SHP77 treated with DMSO at 0.1 percent for 48 hours (cell line): Measurements from ENCODE around the gene MAPT.
"Not testable (repeated sequence)": the region's sequence is repeated elsewhere in the genome, so short reads cannot be mapped to it uniquely, and the experiment has no call there.

ENCODE experiments used
- DNase-seq: peaks from one replicate; lab custom pipeline; 2025; lab: John Stamatoyannopoulos, UW

The MAPT gene

DNA sequence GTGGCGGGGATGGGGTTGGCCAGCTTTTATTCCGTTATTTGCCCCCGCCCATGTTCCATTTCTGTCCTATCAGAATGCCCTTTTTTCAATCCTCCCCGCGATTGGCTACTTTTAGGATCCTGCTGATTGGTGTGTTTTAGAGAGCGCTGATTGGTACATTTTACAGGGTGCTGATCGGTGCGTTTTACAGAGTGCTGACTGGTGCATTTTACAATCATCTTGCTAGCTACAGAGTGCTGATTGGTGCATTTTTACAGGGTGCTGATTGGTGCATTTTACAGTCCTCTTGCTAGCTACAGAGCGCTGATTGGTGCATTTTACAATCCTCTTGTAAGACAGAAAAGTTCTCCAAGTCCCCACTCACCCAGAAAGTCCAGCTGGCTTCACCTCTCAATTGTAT is 32.2 kb upstream of the MAPT start:
- not testable (repeated sequence) for DNase-seq

DNA sequence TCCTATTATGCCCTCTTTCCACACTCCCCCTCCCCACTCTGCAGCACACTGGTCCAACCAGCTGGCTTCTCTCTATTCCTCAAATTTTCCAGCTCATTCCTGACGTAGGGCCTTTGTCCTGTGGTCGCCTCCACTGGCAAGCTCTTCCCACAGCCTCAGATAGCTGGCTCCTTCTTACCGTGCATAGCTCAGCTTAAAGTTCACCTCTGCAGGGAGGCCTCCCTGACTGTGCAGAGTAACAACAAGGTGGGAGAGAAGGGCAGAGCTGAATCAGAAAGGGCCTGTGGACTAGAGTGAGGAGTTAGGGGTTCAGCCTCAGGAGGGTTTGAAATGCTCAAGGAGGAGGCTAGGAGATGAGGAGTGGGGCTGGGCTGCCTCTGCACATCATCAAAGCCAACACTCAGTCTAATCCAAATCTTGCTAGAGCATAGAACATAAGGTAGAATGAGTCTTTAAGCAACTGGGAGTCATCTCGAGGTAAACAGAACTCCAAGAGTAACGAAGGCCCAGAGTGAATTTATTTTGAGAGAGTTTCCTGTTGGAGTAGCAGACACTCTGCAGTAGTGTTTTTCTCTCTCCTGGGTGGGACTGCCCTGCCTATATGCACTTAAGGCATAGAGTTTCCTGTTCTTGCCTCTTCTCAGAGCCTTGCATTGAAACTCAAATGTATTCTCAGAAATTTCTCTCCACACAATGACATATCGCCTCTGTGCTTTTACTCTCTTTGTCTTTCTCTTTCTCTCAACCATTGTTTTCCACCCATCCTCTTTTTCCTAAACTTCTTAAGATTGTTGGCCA is 30.3 kb upstream of the MAPT start:
- DNase-seq = no peak

GRCh38 chr17:45867171-45867570 is 27.2 kb upstream of the MAPT start:
- no peak for DNase-seq

DNA sequence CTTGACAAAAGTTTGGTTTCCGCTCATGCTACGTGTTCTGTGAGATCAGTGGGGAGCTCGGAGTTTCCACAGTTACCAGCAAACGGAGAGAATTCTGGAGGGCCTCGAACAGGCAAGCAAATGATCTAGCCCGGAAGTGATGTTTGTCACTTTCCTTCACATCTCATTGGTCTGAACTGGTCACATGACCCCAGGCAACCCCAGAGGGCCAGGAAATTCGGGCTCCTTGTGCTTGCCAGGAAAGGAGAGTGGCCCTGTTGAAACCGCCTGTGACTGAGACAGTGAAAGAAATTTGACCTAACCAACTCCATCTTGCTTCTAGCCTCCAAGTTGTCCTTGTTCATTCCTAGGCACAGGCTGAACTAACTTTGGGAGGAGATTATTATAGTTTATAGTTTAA is 26.7 kb upstream of the MAPT start:
- DNase-seq = no peak

DNA sequence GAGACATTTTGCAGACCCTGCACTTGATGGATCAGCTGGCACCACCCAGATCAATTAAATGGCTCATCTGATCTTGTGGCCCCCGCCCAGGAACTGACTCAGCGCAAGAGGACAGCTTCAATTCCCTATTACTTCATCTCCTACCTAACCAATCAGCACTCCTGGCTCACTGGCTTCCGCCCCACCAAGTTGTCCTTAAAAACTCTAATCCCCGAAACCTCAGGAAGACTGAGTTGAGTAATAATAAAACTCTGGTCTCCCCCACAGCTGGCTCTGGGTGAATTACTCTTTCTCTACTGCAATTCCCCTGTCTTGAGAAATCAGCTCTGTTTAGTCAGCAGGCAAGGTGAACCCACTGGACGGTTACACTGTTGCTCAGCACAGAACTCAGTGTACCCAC is 26.1 kb upstream of the MAPT start:
- no peak for DNase-seq

DNA sequence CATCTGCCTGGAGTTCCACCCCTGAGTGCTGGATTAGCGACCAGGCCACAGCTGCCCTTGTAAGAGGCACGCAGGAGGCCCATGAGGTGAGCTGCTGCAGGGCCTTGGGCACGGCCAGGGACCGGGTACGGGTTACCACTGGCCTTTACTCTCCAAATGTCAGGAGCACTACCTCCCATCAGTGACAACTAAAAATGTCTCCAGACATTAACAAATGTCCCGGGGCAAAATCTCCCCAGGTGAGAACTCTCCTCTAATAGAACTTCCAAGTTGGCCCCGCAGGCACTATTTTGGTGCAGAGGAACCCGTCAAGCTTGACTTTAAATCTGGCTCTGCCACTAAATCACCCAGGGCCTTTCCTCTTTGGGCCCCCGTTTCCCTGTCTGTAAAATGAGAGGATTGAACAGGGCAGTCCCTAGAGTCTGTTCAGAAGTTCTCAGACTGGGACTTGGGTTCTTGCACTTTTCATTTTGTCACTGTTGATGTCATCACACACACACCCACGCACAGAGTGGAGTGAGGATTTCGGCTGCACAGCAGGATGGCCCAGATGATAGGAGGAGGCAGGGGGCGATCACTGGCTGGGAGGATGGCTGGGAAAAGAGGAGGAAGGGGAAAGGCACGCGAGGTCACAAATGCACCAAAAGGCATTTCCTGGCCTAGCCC is 24.5 kb upstream of the MAPT start:
- no peak for DNase-seq

- no peak for DNase-seq
These were observed 23.9 kb upstream of the MAPT start for GRCh38 chr17:45870342-45870974.

DNA sequence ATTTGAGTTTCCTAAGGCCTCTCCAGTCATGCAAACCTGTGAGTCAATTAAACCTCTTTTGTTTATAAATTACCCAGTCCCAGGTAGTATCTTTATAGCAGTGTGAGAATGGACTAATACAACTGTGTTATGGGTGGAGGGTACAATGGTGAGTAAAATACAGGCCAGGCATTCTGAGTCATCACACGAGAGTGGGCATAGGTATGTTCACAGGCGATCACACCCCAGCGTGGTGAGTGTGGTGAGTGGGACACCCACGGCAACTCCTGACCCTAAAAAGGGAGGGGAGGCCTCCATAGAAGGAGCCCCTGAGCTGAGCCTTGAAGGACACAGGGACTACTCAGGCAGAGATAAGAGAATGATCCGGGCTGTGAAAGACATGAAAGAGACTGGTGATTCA is 22.6 kb upstream of the MAPT start:
- no peak for DNase-seq

DNA sequence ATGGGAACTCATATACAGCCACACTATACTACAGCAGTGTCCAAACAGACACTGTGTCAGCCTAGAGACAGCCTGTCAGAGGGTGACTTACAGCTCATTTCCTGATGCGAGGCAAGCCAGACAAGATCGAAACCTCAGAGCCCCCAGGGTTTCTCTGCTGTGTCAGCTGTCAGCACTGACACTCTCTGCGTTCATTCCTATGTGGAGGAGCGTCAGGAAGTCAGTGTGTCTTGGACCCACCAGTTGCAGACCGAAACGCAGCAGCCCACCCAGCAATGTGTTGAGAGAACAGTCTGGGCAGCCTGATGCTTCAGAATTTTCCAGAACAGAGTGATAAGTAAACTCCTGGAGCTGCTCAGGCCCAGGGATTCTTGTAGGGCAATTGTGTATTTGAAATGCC is 20.6 kb upstream of the MAPT start:
- DNase-seq = no peak

- no peak for DNase-seq
These were observed 20.2 kb upstream of the MAPT start for GRCh38 chr17:45874151-45874550.

GRCh38 chr17:45876539-45876938 is 17.8 kb upstream of the MAPT start:
- DNase-seq = no peak

DNA sequence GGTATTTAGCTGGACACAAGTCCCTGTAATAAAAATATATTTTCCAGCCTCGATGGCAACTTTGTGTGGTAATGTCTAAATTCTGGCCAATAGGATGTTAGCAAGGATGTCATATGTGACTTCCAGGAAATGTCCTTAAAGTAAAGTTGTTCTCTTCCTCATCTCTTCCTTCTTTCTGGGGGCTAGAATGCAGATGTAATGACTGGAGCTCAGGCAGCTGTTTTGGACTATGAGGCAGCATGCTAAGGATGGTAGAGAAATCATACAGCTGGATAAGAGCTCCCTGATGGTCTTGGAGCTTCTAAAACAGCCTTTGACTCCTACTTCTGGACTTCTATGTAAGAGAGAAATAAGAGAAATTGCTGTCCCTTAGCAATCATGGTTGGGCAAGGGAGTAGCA is 16.9 kb upstream of the MAPT start:
- no peak for DNase-seq

GRCh38 chr17:45883063-45883462 is 11.3 kb upstream of the MAPT start:
- no peak for DNase-seq

DNA sequence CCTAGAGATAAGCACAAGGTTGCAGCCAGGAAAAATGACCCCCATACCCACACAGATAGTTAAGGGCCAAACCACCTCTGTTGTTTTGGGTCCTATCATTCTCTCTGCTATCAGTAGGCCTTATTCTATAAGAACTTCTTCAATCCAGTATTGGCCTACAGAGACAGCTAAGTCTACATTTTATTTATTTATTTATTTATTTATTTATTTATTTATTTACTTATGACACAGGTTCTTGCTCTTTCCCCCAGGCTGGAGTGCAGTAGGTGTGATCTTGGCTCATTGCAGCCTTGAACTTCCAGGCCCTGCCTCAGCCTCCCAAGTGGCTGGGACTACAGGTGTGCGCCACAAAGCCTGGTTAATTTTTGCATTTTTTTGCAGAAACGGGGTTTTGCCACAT is 7.5 kb upstream of the MAPT start:
- no peak for DNase-seq

DNA sequence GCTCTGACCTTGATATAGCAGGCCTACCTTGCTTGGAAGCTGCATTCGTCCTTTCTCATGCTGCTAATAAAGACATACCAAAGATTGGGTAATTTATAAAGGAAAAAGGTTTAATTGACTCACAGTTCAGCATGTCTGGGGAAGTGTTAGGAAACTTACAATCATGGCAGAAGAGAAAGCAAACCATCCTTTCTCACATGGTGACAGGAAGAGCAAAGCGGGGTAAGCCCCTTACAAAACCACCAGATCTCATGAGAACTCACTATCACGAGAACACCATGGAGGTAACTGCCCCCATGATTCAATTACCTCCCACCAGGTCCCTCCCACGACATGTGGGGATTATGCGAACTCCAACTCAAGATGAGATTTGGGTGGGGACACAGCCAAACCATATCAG is 6.0 kb upstream of the MAPT start:
- DNase-seq = no peak

- DNase-seq = no peak
These were observed 4.8 kb upstream of the MAPT start for GRCh38 chr17:45889579-45889978.

- no peak for DNase-seq
These were observed 681 bp upstream of the MAPT start for GRCh38 chr17:45893725-45894021.

GRCh38 chr17:45895304-45895968 is 1.1 kb downstream of the MAPT start:
- peak; percentile 34 for DNase-seq

GRCh38 chr17:45895969-45896785 is 1.8 kb downstream of the MAPT start:
- no peak for DNase-seq

DNA sequence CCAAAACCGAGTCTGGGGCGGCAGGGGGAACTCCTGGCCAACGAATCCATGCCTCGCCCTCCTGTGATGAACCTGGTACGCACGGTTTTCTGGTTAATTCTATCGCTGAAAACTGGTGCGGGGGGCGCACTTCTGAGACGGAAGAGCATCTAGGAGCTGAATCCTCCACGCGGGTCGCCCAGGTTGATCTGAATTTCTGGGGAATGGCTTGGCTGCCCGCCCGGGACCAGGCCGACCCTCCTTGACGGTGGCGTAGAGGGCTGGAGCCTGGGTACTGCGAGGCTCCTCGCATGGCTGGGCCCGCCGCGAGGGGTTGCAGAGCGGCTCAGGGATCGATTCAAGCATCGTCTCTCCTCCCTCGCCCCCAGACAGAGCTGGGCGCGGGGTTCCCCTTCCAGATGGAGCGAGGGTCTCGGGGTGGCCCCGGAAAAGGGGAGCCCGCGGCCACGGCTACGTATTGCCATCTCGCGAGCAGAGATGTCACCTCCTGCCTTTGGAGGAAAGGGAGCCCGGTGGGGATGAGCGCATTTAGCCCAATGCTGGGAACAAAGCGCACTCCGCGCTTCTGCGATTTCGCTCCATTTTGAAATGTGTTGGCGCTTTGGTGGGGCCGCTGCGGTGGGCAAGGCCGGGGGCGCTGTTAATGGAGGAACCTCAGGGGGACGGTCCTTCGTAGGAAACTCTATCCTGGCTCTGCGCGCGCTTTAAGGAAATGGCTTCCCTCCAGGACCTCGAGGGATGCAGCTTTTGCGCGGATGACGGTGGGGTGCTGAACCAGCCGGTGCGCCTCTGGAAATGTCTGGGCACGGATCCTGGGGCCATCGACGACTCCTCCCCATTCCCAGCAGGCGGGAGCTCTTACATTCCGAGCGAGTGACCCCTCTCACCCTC is 2.7 kb downstream of the MAPT start:
- DNase-seq = no peak

DNA sequence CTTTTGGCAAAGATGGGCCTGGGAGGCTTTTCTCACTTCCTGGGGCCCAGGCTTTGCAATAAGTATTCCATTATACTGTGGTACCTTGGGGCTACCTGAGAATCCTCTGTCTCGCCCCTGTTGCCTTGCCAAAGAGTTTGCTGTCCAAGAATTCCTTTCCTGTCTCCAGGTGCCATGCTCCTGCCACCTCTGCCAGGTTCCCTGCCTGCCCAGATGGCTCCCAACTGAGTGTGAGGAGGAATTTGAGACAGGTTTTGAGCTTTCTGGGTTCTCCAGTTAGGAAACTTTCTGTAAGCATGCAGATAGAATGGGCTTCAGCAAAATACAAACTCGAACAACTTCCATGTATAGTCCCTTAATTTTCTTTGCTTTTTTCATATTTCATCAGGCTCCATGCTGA is 5.8 kb downstream of the MAPT start:
- DNase-seq = no peak
